Measurements from ENCODE around the gene RAE1. TPM values are rescaled to one million over a fixed set of nuclear protein-coding genes. Genes with fewer than 3 reads are reported as not detected.
A peak's percentile ranks its signal among the peaks of the same experiment; 100 is the strongest.

Gene RAE1
- total RNA-seq, 3 donors from 2014 or later (not counting 1 experiment from before 2014, with no cell fraction given): 50.3 to 66.8 (median 52.5) TPM

GRCh38 chr20:57375652-57376230 lies 24.7 kb downstream of the RAE1 start:
- ATAC-seq (no peak), DNase-seq (no peak)
- Mint-ChIP-seq H3K4me3 (no peak overlapping the region), H3K27ac (peak overlapping the region; percentile 8 to 61), H3K36me3 (peaks cover 24% of the 10 kb centered on the region), H3K9me3 (no peaks in the 10 kb centered on the region), H3K4me1 (peaks cover 7 to 26% of the 10 kb centered on the region in 2 donors), H3K27me3 (ENCODE audit: low read depth in 2 of 2) (no peaks in the 10 kb centered on the region)
- no peak for TF ChIP-seq CTCF (IDR thresholded peaks at IDR 0.05)
- H3K9me3 ChIP-seq (ENCODE audit: control insufficient read depth, insufficient read depth, low read length): no peaks in the 10 kb centered on the region
- intact Hi-C loops (cut with micrococcal nuclease): no loop called here
- H3K27me3 ChIP-seq (ENCODE audit: control insufficient read depth, insufficient read depth, low read length): no peaks in the 10 kb centered on the region
- H3K36me3 ChIP-seq (ENCODE audit: control insufficient read depth, insufficient read depth, low read length): peaks cover 73% of the 10 kb centered on the region
- WGBS (ENCODE audit: insufficient coverage): 96% methylated on average over 10 of the region's 10 CpGs
- H3K4me3 ChIP-seq (ENCODE audit: low read length): no peak overlapping the region
- H3K27ac ChIP-seq (ENCODE audit: low read length): no peak overlapping the region
- peaks cover 7% of the 10 kb centered on the region for H3K4me1 ChIP-seq (ENCODE audit: control insufficient read depth, insufficient read depth, low read length)

- Mint-ChIP-seq H3K9me3 (no peaks in the 10 kb centered on the region), H3K27ac (peak overlapping the region; percentile 43 to 60), H3K36me3 (peaks cover 17% of the 10 kb centered on the region), H3K4me1 (peaks cover 16 to 34% of the 10 kb centered on the region in 2 donors), H3K4me3 (no peak overlapping the region), H3K27me3 (ENCODE audit: low read depth in 2 of 2) (no peaks in the 10 kb centered on the region)
- no peaks in the 10 kb centered on the region for H3K9me3 ChIP-seq (ENCODE audit: control insufficient read depth, insufficient read depth, low read length)
- H3K4me1 ChIP-seq (ENCODE audit: control insufficient read depth, insufficient read depth, low read length): peaks cover 13% of the 10 kb centered on the region
- H3K4me3 ChIP-seq (ENCODE audit: low read length): no peak overlapping the region
- no peak for DNase-seq
- WGBS (ENCODE audit: insufficient coverage): 93% methylated on average over 12 of the region's 13 CpGs
- ATAC-seq: no peak
- intact Hi-C loops (cut with micrococcal nuclease): no loop called here
- H3K36me3 ChIP-seq (ENCODE audit: control insufficient read depth, insufficient read depth, low read length): peaks cover 63% of the 10 kb centered on the region
- H3K27ac ChIP-seq (ENCODE audit: low read length): no peak overlapping the region
- H3K27me3 ChIP-seq (ENCODE audit: control insufficient read depth, insufficient read depth, low read length): no peaks in the 10 kb centered on the region
- TF ChIP-seq CTCF (IDR thresholded peaks at IDR 0.05): no peak
These were observed 26.3 kb downstream of the RAE1 start for GRCh38 chr20:57377350-57377749.

- no peaks in the 10 kb centered on the region for H3K27me3 Mint-ChIP-seq (ENCODE audit: low read depth in 2 of 2)
- no peak for ATAC-seq
- Histone ChIP-seq H3K4me3 (ENCODE audit: low read length) (no peak overlapping the region), H3K36me3 (ENCODE audit: control insufficient read depth, insufficient read depth, low read length) (peaks cover 59% of the 10 kb centered on the region), H3K4me1 (ENCODE audit: control insufficient read depth, insufficient read depth, low read length) (peaks cover 16% of the 10 kb centered on the region), H3K9me3 (ENCODE audit: control insufficient read depth, insufficient read depth, low read length) (no peaks in the 10 kb centered on the region), H3K27me3 (ENCODE audit: control insufficient read depth, insufficient read depth, low read length) (no peaks in the 10 kb centered on the region), H3K27ac (ENCODE audit: low read length) (no peak overlapping the region)
- no peak for DNase-seq
- intact Hi-C loops (cut with micrococcal nuclease): no loop called here
- H3K36me3 Mint-ChIP-seq: peaks cover 17% of the 10 kb centered on the region
- no peak for TF ChIP-seq CTCF (IDR thresholded peaks at IDR 0.05)
- WGBS (ENCODE audit: insufficient coverage): 95% methylated on average over 16 of the region's 16 CpGs
- no peak overlapping the region for H3K4me3 Mint-ChIP-seq
- H3K9me3 Mint-ChIP-seq: no peaks in the 10 kb centered on the region
- H3K27ac Mint-ChIP-seq: no peak overlapping the region
- H3K4me1 Mint-ChIP-seq: peaks cover 23 to 42% of the 10 kb centered on the region in 2 donors
These were observed 27.1 kb downstream of the RAE1 start for GRCh38 chr20:57378107-57378506.
